ENCODE results near the gene TIMM9. TPM values are rescaled to one million over a fixed set of nuclear protein-coding genes. Genes with fewer than 3 reads are reported as not detected.

Gene TIMM9
- total RNA-seq, 1 experiment from 2014 or later = 102 TPM

GRCh38 chr14:58398895-58399294 is 28.4 kb downstream of the TIMM9 start:
- Mint-ChIP-seq H3K9me3 (ENCODE audit: unreplicated experiment) (no peaks in the 10 kb centered on the region), H3K4me3 (ENCODE audit: unreplicated experiment) (no peak overlapping the region), H3K27ac (ENCODE audit: low read depth, unreplicated experiment) (no peak overlapping the region), H3K4me1 (ENCODE audit: insufficient read depth, unreplicated experiment) (no peaks in the 10 kb centered on the region), H3K36me3 (ENCODE audit: insufficient read depth, unreplicated experiment) (peaks cover 11% of the 10 kb centered on the region), H3K27me3 (ENCODE audit: insufficient read depth, unreplicated experiment) (no peaks in the 10 kb centered on the region)
- intact Hi-C loops (cut with micrococcal nuclease) = no loop called here
- CTCF ChIA-PET = interaction anchor here (0.7 kb wide), 2 partner anchors 17 to 55 kb away, joined by 3 to 4 read pairs; no protein-coding TSS in a partner anchor
- POLR2A ChIA-PET = no interaction called here
- no TSS peak for BruUV-seq (replicated peaks)
- TF ChIP-seq, protein P1, sequence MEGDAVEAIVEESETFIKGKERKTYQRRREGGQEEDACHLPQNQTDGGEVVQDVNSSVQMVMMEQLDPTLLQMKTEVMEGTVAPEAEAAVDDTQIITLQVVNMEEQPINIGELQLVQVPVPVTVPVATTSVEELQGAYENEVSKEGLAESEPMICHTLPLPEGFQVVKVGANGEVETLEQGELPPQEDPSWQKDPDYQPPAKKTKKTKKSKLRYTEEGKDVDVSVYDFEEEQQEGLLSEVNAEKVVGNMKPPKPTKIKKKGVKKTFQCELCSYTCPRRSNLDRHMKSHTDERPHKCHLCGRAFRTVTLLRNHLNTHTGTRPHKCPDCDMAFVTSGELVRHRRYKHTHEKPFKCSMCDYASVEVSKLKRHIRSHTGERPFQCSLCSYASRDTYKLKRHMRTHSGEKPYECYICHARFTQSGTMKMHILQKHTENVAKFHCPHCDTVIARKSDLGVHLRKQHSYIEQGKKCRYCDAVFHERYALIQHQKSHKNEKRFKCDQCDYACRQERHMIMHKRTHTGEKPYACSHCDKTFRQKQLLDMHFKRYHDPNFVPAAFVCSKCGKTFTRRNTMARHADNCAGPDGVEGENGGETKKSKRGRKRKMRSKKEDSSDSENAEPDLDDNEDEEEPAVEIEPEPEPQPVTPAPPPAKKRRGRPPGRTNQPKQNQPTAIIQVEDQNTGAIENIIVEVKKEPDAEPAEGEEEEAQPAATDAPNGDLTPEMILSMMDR (IDR thresholded peaks at IDR 0.05; ENCODE audit: unreplicated experiment) = no peak
- DNase-seq (ENCODE audit: unreplicated experiment) = no peak

DNA sequence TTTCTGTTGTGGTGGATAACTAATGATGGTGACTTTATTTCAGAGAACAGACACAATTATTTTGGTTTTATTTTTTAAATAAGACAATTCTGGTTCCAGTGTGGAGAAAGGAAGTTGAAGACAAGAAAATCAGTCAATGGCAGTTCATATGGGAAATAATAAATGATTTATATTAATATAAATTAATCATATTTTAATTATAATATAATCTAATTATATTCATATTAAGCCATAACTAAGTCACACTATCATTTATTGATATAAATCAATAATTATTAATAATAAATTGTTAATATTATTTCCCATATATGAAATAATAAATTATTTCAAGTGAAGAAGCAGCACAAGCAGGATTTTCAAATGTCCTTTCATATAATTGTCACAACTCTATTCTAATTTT is 28.8 kb downstream of the TIMM9 start:
- ChIA-PET POLR2A (no interaction called here), CTCF (interaction anchor here (0.7 kb wide), 2 partner anchors 17 to 34 kb away, joined by 3 read pairs; no protein-coding TSS in a partner anchor)
- no peaks in the 10 kb centered on the region for H3K4me1 Mint-ChIP-seq (ENCODE audit: insufficient read depth, unreplicated experiment)
- intact Hi-C loops (cut with micrococcal nuclease) = no loop called here
- TF ChIP-seq, protein P1 (IDR thresholded peaks at IDR 0.05; ENCODE audit: unreplicated experiment) = no peak
- H3K27ac Mint-ChIP-seq (ENCODE audit: low read depth, unreplicated experiment) = no peak overlapping the region
- H3K9me3 Mint-ChIP-seq (ENCODE audit: unreplicated experiment) = no peaks in the 10 kb centered on the region
- DNase-seq (ENCODE audit: unreplicated experiment) = no peak
- no TSS peak for BruUV-seq (replicated peaks)
- H3K4me3 Mint-ChIP-seq (ENCODE audit: unreplicated experiment) = no peak overlapping the region
- peaks cover 11% of the 10 kb centered on the region for H3K36me3 Mint-ChIP-seq (ENCODE audit: insufficient read depth, unreplicated experiment)
- H3K27me3 Mint-ChIP-seq (ENCODE audit: insufficient read depth, unreplicated experiment) = no peaks in the 10 kb centered on the region

DNA sequence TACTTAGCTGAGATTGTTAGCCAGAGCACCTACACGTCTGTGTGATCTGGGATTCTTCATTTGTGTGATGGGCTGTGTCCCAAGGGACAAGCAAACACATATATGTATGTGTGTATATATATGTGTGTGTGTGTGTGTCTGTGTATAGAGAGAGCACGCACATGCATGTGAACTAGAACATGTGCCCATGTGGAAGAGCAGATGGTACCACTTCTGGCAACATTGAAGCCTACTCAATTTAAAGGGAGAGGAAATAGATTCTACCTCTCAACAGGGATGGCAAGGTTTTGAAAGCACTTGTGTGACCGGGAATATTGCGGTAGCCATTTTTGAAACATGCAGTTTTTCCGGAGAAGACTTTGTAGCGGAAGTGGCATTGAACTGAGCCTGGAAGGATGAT is 30.2 kb downstream of the TIMM9 start:
- H3K36me3 Mint-ChIP-seq (ENCODE audit: insufficient read depth, unreplicated experiment) = peaks cover 6% of the 10 kb centered on the region
- CTCF ChIA-PET = interaction anchor here (0.9 to 1.1 kb wide), 2 partner anchors 21 to 35 kb away, joined by 3 to 4 read pairs; no protein-coding TSS in a partner anchor
- no peak overlapping the region for H3K27ac Mint-ChIP-seq (ENCODE audit: low read depth, unreplicated experiment)
- POLR2A ChIA-PET = interaction anchor here (1.9 kb wide), 1 partner anchor 28 kb away, joined by 6 read pairs; no protein-coding TSS in a partner anchor
- intact Hi-C loops (cut with micrococcal nuclease) = no loop called here
- TF ChIP-seq, protein P1 (IDR thresholded peaks at IDR 0.05; ENCODE audit: unreplicated experiment) = no peak
- no peaks in the 10 kb centered on the region for H3K9me3 Mint-ChIP-seq (ENCODE audit: unreplicated experiment)
- no peak for DNase-seq (ENCODE audit: unreplicated experiment)
- H3K27me3 Mint-ChIP-seq (ENCODE audit: insufficient read depth, unreplicated experiment) = no peaks in the 10 kb centered on the region
- H3K4me1 Mint-ChIP-seq (ENCODE audit: insufficient read depth, unreplicated experiment) = no peaks in the 10 kb centered on the region
- H3K4me3 Mint-ChIP-seq (ENCODE audit: unreplicated experiment) = no peak overlapping the region
- BruUV-seq (replicated peaks) = no TSS peak

DNA sequence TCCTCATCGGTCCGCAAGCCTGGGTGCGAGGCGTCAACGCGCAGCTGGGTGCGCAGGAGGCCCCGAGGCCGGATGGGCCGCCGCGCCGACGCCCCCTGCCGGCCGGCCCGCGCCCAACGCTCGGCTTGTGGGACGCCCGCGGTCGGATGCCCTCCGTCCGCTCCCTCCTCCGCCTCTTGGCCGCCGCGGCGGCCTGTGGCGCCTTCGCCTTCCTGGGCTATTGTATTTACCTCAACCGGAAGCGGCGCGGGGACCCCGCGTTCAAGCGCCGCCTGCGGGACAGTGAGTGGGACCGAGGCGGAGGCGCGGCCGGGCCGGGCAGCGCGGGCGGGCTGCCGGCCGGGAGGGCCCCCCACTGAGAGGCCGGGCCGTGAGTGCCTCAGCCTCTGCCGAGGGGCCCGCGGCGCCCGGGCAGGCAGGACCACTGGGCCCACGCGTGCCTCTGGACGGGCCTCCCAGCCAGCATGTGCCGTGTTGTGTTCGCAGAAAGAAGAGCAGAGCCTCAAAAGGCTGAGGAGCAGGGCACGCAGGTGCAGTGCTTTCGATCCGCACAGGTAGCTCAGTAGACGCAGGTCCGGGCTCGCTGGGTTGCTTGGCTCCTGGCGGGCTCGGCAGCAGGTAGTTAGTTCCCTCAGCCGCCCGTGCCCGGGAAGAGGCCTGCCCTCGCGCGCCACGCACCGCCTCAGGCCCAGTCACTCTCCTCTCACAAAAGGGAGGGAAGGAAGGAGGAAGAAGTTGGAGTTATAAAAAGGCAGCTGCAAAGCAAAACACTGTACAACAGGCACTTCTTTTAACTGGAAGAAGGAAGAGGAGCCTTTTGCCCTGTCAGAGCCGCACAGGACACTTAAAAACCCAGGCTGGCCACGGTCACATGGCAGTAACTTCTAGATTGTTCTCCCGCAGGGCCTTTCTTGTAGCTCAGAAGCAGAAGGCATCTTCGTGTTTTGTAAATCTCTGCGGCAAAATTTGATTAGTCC is 31.2 kb downstream of the TIMM9 start, which contains the start of gene TOMM20L:
Gene TOMM20L (plus strand): TSS at position 119 of the 977 bp plus-strand sequence. CDS start 28 bp downstream, at position 147.
- POLR2A ChIA-PET = interaction anchor here (0.6 to 1.9 kb wide), 5 partner anchors 14 to 282 kb away, joined by 3 to 10 read pairs (median 4); partner anchors contain the start of genes KIAA0586 and TIMM9
- no TSS peak for BruUV-seq (replicated peaks)
- CTCF ChIA-PET = interaction anchor here (0.5 to 2.5 kb wide), 11 partner anchors 10 to 1986 kb away, joined by 3 to 10 read pairs (median 3); no protein-coding TSS in a partner anchor
- no peak within 1 kb of the TSS for H3K27ac Mint-ChIP-seq (ENCODE audit: low read depth, unreplicated experiment)
- no peaks in the 10 kb centered on the region for H3K27me3 Mint-ChIP-seq (ENCODE audit: insufficient read depth, unreplicated experiment)
- no peaks in the 10 kb centered on the region for H3K9me3 Mint-ChIP-seq (ENCODE audit: unreplicated experiment)
- TF ChIP-seq, protein P1 (IDR thresholded peaks at IDR 0.05; ENCODE audit: unreplicated experiment) = peak; percentile 68
- H3K4me3 Mint-ChIP-seq (ENCODE audit: unreplicated experiment) = peak within 1 kb of the TSS; percentile 64
- DNase-seq (ENCODE audit: unreplicated experiment) = peak; percentile 45
- intact Hi-C loops (cut with micrococcal nuclease) = no loop called here
- H3K36me3 Mint-ChIP-seq (ENCODE audit: insufficient read depth, unreplicated experiment) = peaks cover 4% of the 10 kb centered on the region
- no peaks in the 10 kb centered on the region for H3K4me1 Mint-ChIP-seq (ENCODE audit: insufficient read depth, unreplicated experiment)

All from MCF 10A (cell line).